HepG2 (cell line): Measurements from ENCODE around the gene NPBWR2. TPM values are rescaled to one million over a fixed set of nuclear protein-coding genes. Genes with fewer than 3 reads are reported as not detected.
A peak's percentile ranks its signal among the peaks of the same experiment; 100 is the strongest.

Experiments used
- DPF2 ChIP-seq: sonication (generic); formaldehyde crosslinking; IDR thresholded peaks from 2 replicates; pipeline ENCODE4 v1.4.0; 2020; ENCODE audit warnings: mild to moderate bottlenecking, low read depth, missing genetic modification reagents, borderline replicate concordance
- ESRRA ChIP-seq: sonication (generic); formaldehyde crosslinking; IDR thresholded peaks from 2 replicates; pipeline ENCODE4 v1.5.1; 2020; ENCODE audit warnings: mild to moderate bottlenecking, low read depth, missing genetic modification reagents
- FOSL2 ChIP-seq: sonication (generic); formaldehyde crosslinking; IDR thresholded peaks from 2 replicates; pipeline ENCODE4 v1.4.0; 2020; ENCODE audit warnings: missing genetic modification reagents
- HNF4G ChIP-seq, 2 experiments: sonication (generic) in 1 of 2; formaldehyde crosslinking in 1 of 2; IDR thresholded peaks; 2 replicates each; pipeline versions ENCODE4 v1.4.0 to v1.6.1; 2011 to 2020; ENCODE audit warnings: borderline replicate concordance in 2 of 2, low read depth in 2 of 2, mild to moderate bottlenecking in 2 of 2, low read length in 1 of 2, missing genetic modification reagents in 1 of 2, moderate library complexity in 1 of 2
- HNRNPL ChIP-seq: fragments of 200-400 bp; formaldehyde crosslinking; IDR thresholded peaks from 2 replicates; pipeline ENCODE4 v1.6.1; 2017; ENCODE audit warnings: mild to moderate bottlenecking, low read depth, low read length
- HOXA3 ChIP-seq: sonication (generic); formaldehyde crosslinking; IDR thresholded peaks from 2 replicates; pipeline ENCODE4 v1.5.0; 2020; ENCODE audit warnings: missing genetic modification reagents
- NR2F1 ChIP-seq, 2 experiments: fragments of 450-650 bp in 1 of 2; formaldehyde crosslinking in 1 of 2; IDR thresholded peaks; 2 replicates each; pipeline versions ENCODE4 v1.5.0 to v1.6.1; 2016 to 2020; ENCODE audit warnings: mild to moderate bottlenecking in 1 of 2, missing compliant biosample characterization in 1 of 2, missing genetic modification reagents in 1 of 2, moderate library complexity in 1 of 2
- REPIN1 ChIP-seq: sonication (generic); formaldehyde crosslinking; IDR thresholded peaks from 2 replicates; pipeline ENCODE4 v1.8.0; 2022; ENCODE audit warnings: missing genetic modification reagents, low read depth, mild to moderate bottlenecking, borderline replicate concordance
- TBX2 ChIP-seq: sonication (generic); formaldehyde crosslinking; IDR thresholded peaks from 2 replicates; pipeline ENCODE4 v1.5.0; 2020; ENCODE audit warnings: missing genetic modification reagents, mild to moderate bottlenecking, borderline replicate concordance
- ZBTB38 ChIP-seq: sonication (generic); formaldehyde crosslinking; IDR thresholded peaks from 2 replicates; pipeline ENCODE4 v1.5.1; 2020; ENCODE audit warnings: mild to moderate bottlenecking, missing genetic modification reagents
- ZC3H13 ChIP-seq: sonication (generic); formaldehyde crosslinking; IDR thresholded peaks from 2 replicates; pipeline ENCODE4 v1.8.1; 2023; ENCODE audit warnings: mild to moderate bottlenecking, missing genetic modification reagents, moderate library complexity
- ZNF180 ChIP-seq: sonication (generic); formaldehyde crosslinking; IDR thresholded peaks from 2 replicates; pipeline ENCODE4 v1.4.0; 2020; ENCODE audit warnings: low read depth, missing genetic modification reagents, borderline replicate concordance
- ZNF430 ChIP-seq: sonication (generic); formaldehyde crosslinking; IDR thresholded peaks from 2 replicates; pipeline ENCODE4 v1.9.0; 2021; ENCODE audit warnings: mild to moderate bottlenecking, missing genetic modification reagents
- ZNF441 ChIP-seq: sonication (generic); formaldehyde crosslinking; IDR thresholded peaks from 2 replicates; pipeline ENCODE4 v1.7.0; 2021; ENCODE audit warnings: missing genetic modification reagents, borderline replicate concordance
- ZNF605 ChIP-seq: sonication (generic); formaldehyde crosslinking; IDR thresholded peaks from 2 replicates; pipeline ENCODE4 v1.8.0; 2022; ENCODE audit warnings: mild to moderate bottlenecking, missing genetic modification reagents
- polyA plus RNA-seq, 8 experiments: library from polyadenylated mRNA; depleted of rRNA in 3 of 8; stranded (reverse) in 7 of 8; unstranded in 1 of 8; fragments of >200 nt; fragmentation: Illumina TruSeq in 4 of 8; extraction: Trizol in 4 of 8; gene quantifications; 2 replicates each; pipeline versions ENCODE4 v1.2.1 to v1.2.3, GENCODE V29; 2011 to 2016; ENCODE audit warnings: low read depth in 4 of 8, missing spikeins in 1 of 8, mixed read lengths in 1 of 8; ENCODE audit not compliant: insufficient read depth in 1 of 8
- total RNA-seq, 5 experiments: library from RNA; depleted of rRNA; stranded (reverse); fragments of >200 nt; fragmentation: Illumina TruSeq; extraction: Trizol; gene quantifications; 2 replicates each; pipeline ENCODE4 v1.2.3, GENCODE V29; 2016; ENCODE audit warnings: low read depth in 1 of 5
- TF ChIP-seq, protein P1 (sequence below): sonication (generic); formaldehyde crosslinking; IDR thresholded peaks from 2 replicates; pipeline ENCODE4 v1.9.0; 2021; ENCODE audit warnings: missing genetic modification reagents, borderline replicate concordance
- TF ChIP-seq, protein P2 (sequence below): sonication (generic); formaldehyde crosslinking; IDR thresholded peaks from 2 replicates; pipeline ENCODE4 v1.4.0; 2020; ENCODE audit warnings: mild to moderate bottlenecking, missing genetic modification reagents
- TF ChIP-seq, protein P3 (sequence below): sonication (generic); formaldehyde crosslinking; IDR thresholded peaks from 2 replicates; pipeline ENCODE4 v1.4.0; 2020; ENCODE audit warnings: missing genetic modification reagents
- TF ChIP-seq, protein P4 (sequence below): sonication (generic); formaldehyde crosslinking; conservative IDR thresholded peaks from 2 replicates; pipeline ENCODE4 v1.4.0; 2020; ENCODE audit warnings: missing genetic modification reagents

Gene NPBWR2
- total and polyA plus RNA-seq, 2 of the 13 experiments (the other 11 are each of a cell fraction or from before 2014, with no cell fraction given) = not detected

DNA sequence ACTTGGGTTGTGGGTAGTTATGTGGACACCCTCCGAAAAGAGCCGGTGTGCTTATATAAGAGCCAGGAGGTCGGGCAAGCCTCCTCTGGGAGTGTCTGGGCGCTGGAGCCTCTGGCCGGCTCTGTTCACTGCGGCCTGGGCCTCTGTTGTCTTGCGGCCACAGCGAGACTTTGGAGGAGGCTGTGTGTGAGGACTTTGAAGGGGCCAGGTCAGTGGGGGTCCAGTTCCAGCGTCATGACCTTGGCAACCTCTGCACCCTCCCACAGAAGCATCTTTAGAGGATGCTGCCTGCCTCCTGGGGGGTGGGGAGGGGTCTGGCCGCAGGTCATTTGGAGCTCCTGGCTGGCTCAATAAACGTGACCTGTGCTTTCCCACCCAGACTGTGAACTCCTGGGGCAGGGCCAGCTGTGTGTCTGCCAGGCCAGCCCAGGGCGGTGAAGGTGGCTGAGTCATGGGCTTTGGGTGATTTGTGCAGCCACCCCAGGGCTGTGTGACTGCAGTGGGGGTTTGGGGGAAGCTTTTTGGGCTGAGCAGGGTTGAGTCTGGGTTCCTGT is 43.1 kb downstream of the NPBWR2 start (continued):
- TF ChIP-seq HNRNPL (peak; percentile 69; the same call in 1 of the 2 replicates), HOXA3 (no peak; the same call in 1 of the 2 replicates), NR2F1 (CRISPR knock-in tag; IDR thresholded peaks at IDR 0.05) (no peak), TBX2 (peak; percentile 21; the same call in 1 of the 2 replicates), DPF2 (CRISPR knock-in tag) (0 out of 2 replicates have a peak, but pooled peaks have one; percentile 46), ZNF605 (peak; percentile 94), FOSL2 (CRISPR knock-in tag) (peak; percentile 75), ESRRA (peak; percentile 58; the same call in 1 of the 2 replicates), ZBTB38 (CRISPR knock-in tag) (peak; percentile 59), ZC3H13 (CRISPR knock-in tag) (peak; percentile 72; the same call in 1 of the 2 replicates), REPIN1 (CRISPR knock-in tag) (no peak), ZNF430 (CRISPR knock-in tag) (peak; percentile 63; the same call in 1 of the 2 replicates), ZNF441 (CRISPR knock-in tag) (no peak), ZNF180 (0 out of 2 replicates have a peak, but pooled peaks have one; percentile 17), HNF4G (IDR thresholded peaks at IDR 0.05; ENCODE audit: borderline replicate concordance, low read depth, low read length) (no peak; the same call in 1 of the 2 replicates), HNF4G (CRISPR knock-in tag; IDR thresholded peaks at IDR 0.05; ENCODE audit: borderline replicate concordance, low read depth) (0 out of 2 replicates have a peak, but pooled peaks have one; percentile 40)
- TF ChIP-seq, protein P1, sequence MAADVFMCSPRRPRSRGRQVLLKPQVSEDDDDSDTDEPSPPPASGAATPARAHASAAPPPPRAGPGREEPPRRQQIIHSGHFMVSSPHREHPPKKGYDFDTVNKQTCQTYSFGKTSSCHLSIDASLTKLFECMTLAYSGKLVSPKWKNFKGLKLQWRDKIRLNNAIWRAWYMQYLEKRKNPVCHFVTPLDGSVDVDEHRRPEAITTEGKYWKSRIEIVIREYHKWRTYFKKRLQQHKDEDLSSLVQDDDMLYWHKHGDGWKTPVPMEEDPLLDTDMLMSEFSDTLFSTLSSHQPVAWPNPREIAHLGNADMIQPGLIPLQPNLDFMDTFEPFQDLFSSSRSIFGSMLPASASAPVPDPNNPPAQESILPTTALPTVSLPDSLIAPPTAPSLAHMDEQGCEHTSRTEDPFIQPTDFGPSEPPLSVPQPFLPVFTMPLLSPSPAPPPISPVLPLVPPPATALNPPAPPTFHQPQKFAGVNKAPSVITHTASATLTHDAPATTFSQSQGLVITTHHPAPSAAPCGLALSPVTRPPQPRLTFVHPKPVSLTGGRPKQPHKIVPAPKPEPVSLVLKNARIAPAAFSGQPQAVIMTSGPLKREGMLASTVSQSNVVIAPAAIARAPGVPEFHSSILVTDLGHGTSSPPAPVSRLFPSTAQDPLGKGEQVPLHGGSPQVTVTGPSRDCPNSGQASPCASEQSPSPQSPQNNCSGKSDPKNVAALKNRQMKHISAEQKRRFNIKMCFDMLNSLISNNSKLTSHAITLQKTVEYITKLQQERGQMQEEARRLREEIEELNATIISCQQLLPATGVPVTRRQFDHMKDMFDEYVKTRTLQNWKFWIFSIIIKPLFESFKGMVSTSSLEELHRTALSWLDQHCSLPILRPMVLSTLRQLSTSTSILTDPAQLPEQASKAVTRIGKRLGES = peak; percentile 26; the same call in 1 of the 2 replicates
- TF ChIP-seq, protein P2, sequence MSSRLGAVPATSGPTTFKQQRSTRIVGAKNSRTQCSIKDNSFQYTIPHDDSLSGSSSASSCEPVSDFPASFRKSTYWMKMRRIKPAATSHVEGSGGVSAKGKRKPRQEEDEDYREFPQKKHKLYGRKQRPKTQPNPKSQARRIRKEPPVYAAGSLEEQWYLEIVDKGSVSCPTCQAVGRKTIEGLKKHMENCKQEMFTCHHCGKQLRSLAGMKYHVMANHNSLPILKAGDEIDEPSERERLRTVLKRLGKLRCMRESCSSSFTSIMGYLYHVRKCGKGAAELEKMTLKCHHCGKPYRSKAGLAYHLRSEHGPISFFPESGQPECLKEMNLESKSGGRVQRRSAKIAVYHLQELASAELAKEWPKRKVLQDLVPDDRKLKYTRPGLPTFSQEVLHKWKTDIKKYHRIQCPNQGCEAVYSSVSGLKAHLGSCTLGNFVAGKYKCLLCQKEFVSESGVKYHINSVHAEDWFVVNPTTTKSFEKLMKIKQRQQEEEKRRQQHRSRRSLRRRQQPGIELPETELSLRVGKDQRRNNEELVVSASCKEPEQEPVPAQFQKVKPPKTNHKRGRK (CRISPR knock-in tag) = no peak
- TF ChIP-seq, protein P3, sequence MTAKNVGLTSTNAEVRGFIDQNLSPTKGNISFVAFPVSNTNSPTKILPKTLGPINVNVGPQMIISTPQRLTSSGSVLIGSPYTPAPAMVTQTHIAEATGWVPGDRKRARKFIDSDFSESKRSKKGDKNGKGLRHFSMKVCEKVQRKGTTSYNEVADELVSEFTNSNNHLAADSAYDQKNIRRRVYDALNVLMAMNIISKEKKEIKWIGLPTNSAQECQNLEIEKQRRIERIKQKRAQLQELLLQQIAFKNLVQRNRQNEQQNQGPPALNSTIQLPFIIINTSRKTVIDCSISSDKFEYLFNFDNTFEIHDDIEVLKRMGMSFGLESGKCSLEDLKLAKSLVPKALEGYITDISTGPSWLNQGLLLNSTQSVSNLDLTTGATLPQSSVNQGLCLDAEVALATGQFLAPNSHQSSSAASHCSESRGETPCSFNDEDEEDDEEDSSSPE (CRISPR knock-in tag) = peak; percentile 10; the same call in 1 of the 2 replicates
- TF ChIP-seq, protein P4, sequence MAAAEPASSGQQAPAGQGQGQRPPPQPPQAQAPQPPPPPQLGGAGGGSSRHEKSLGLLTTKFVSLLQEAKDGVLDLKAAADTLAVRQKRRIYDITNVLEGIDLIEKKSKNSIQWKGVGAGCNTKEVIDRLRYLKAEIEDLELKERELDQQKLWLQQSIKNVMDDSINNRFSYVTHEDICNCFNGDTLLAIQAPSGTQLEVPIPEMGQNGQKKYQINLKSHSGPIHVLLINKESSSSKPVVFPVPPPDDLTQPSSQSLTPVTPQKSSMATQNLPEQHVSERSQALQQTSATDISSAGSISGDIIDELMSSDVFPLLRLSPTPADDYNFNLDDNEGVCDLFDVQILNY (CRISPR knock-in tag) = no peak
